Neural progenitor cell (in vitro differentiated cells): ENCODE results near the gene MRPS27.

Experiments used
- EZH2 ChIP-seq: fragments of 200-600 bp; sonication (generic); IDR thresholded peaks from 2 replicates; pipeline ENCODE4 v1.6.1; 2017; ENCODE audit warnings: antibody characterized with exemption, mild to moderate bottlenecking, moderate library complexity
- EZH2phosphoT487 ChIP-seq: fragments of 200-600 bp; sonication (generic); IDR thresholded peaks from 2 replicates; pipeline ENCODE4 v1.6.1; 2017; ENCODE audit warnings: antibody characterized with exemption
- TF ChIP-seq, protein P1 (sequence below): fragments of 200-600 bp; sonication (generic); IDR thresholded peaks from 2 replicates; pipeline ENCODE4 v1.5.1; 2017; ENCODE audit warnings: antibody characterized with exemption, mild to moderate bottlenecking

DNA sequence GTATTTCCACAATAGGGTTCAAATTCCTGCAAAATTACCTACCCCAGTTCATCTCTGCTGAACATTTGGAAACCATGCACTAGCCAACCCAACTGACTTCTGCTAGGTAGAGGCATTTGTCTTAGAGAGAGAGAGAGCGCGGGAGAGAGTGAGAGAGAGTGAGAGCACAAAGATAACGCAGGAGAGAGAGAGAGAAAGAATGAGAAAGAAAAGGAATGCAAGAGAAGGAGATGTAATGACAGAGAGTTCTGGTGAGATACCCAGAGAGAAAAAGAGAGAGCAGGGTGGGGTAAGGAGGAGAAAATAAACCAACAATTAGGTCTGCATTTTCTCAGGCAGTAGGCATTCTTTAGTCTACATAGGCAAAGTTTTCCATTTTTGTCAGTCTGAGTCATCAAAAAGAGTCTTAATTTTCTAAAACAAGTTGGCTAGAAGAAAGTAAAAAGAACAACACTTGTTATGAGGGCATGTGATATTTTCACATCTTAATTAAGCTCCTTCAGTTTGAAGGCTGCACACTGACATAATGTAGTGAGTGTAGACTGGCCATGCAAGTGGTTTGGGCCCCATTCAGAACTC, 114.5 kb downstream of the MRPS27 start:
- TF ChIP-seq, protein P1, sequence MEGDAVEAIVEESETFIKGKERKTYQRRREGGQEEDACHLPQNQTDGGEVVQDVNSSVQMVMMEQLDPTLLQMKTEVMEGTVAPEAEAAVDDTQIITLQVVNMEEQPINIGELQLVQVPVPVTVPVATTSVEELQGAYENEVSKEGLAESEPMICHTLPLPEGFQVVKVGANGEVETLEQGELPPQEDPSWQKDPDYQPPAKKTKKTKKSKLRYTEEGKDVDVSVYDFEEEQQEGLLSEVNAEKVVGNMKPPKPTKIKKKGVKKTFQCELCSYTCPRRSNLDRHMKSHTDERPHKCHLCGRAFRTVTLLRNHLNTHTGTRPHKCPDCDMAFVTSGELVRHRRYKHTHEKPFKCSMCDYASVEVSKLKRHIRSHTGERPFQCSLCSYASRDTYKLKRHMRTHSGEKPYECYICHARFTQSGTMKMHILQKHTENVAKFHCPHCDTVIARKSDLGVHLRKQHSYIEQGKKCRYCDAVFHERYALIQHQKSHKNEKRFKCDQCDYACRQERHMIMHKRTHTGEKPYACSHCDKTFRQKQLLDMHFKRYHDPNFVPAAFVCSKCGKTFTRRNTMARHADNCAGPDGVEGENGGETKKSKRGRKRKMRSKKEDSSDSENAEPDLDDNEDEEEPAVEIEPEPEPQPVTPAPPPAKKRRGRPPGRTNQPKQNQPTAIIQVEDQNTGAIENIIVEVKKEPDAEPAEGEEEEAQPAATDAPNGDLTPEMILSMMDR: no peak
- TF ChIP-seq EZH2: no peak
- no peak for TF ChIP-seq EZH2phosphoT487
